ENCODE data around the gene MVP. TPM values are rescaled to one million over a fixed set of nuclear protein-coding genes. Genes with fewer than 3 reads are reported as not detected.

Gene MVP
- total RNA-seq, 1 experiment from 2014 or later: 75.1 TPM

DNA sequence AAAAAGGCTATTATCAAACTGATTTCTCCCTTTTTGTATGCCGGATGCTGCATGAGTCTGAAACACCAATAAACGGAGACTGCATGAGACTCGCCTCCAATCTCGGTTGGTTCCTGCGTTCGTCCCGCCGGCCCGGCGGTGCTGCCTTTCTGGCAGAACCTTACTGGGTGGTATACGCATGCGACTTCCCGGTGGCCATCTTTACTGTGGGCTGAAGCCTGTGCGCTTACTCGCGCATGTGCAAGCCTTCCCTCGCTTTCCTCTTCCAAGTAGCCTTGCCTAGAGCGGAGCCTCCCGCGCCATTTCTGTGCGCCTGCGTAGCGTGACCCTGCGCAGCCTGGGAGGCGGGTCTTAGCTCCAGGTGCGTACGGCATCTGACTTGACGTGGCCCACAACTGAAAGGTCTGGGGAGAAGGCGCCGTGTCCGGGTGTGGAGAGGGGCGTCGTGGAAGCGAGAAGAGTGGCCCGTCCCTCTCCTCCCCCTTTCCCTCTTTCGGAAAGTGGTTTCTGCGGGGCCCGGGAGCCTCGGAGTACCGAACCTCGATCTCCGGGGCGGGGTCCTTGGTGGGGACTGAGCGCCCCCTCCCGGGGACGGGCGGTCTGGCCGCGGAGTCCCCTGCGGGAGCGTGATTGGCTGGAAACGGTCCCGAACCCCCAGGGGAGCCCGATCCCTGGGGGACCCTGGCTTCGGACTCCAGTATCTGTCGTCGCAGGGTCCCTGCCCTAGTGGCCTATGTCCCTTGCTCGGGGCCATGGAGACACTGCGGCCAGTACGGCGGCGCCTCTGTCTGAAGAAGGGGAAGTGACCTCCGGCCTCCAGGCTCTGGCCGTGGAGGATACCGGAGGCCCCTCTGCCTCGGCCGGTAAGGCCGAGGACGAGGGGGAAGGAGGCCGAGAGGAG lies 4.2 kb upstream of the MVP start, which contains the start of gene PAGR1:
PAGR1 (plus strand) TSS at position 360 of the 901 bp plus-strand sequence; CDS start at position 734, 374 bp downstream.
- ChIA-PET RAD21 (ENCODE audit: low non-redundant PET in 1 of 2, low total read pairs in 2 of 2, uncharacterized antibody in 2 of 2, unreplicated experiment in 2 of 2) (interaction anchor here (0.5 to 1.2 kb wide), 7 partner anchors 8 to 579 kb away, joined by 3 to 9 read pairs (median 4); partner anchors contain the start of genes MAZ (in 1 of the 2) and ZNF48 (in 1 of the 2)), POLR2A (interaction anchor here (0.9 to 2.2 kb wide), 9 partner anchors 8 to 205 kb away, joined by 3 to 20 read pairs (median 4); partner anchors contain the start of genes ASPHD1, KIF22, SEZ6L2 and TAOK2), CTCF (interaction anchor here (0.6 to 2.1 kb wide), 20 partner anchors 9 to 216 kb away, joined by 3 to 33 read pairs (median 4); partner anchors contain the start of genes ASPHD1, CDIPT, KIF22 and MAZ)
- H3K9me3 ChIP-seq (ENCODE audit: control insufficient read depth in 1 of 2, insufficient read depth in 1 of 2, low read depth in 1 of 2, low read length in 2 of 2): no peaks in the 10 kb centered on the region
- H3K4me3 ChIP-seq (replicated peaks in 1 of 2; ENCODE audit: low read depth in 1 of 2, low read length in 2 of 2): peak within 1 kb of the TSS; percentile 87 to 98
- H3K79me2 ChIP-seq (ENCODE audit: insufficient read depth, low read length): peaks cover 44% of the 10 kb centered on the region
- intact Hi-C loops (cut with micrococcal nuclease): loop anchor here (2.0 to 5.0 kb wide), 2 partner anchors 46 to 115 kb away; partner anchors contain the start of gene CDIPT
- H3K4me1 ChIP-seq (ENCODE audit: control insufficient read depth in 1 of 2, insufficient read depth in 2 of 2, low read length in 2 of 2): peaks cover 32 to 78% of the 10 kb centered on the region in 2 experiments
- TF ChIP-seq POLR2AphosphoS5 (IDR thresholded peaks at IDR 0.05; ENCODE audit: low read depth, low read length) (peak; percentile 86), YY1 (IDR thresholded peaks at IDR 0.05; ENCODE audit: extremely low read depth, insufficient replicate concordance, low read depth, low read length) (peak; percentile 100), EZH2phosphoT487 (IDR thresholded peaks at IDR 0.05; ENCODE audit: borderline replicate concordance) (no peak), ZFX (IDR thresholded peaks at IDR 0.05) (peak; percentile 70), POLR2A (IDR thresholded peaks at IDR 0.05; ENCODE audit: borderline replicate concordance, extremely low read depth, insufficient read depth, insufficient read length) (peak; percentile 85), SRF (IDR thresholded peaks at IDR 0.05; ENCODE audit: low read depth) (no peak)
- TF ChIP-seq, protein P1, sequence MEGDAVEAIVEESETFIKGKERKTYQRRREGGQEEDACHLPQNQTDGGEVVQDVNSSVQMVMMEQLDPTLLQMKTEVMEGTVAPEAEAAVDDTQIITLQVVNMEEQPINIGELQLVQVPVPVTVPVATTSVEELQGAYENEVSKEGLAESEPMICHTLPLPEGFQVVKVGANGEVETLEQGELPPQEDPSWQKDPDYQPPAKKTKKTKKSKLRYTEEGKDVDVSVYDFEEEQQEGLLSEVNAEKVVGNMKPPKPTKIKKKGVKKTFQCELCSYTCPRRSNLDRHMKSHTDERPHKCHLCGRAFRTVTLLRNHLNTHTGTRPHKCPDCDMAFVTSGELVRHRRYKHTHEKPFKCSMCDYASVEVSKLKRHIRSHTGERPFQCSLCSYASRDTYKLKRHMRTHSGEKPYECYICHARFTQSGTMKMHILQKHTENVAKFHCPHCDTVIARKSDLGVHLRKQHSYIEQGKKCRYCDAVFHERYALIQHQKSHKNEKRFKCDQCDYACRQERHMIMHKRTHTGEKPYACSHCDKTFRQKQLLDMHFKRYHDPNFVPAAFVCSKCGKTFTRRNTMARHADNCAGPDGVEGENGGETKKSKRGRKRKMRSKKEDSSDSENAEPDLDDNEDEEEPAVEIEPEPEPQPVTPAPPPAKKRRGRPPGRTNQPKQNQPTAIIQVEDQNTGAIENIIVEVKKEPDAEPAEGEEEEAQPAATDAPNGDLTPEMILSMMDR (IDR thresholded peaks at IDR 0.05 in 2 of 3, conservative IDR thresholded peaks at IDR 0.05 in 1 of 3; ENCODE audit: borderline replicate concordance in 1 of 3, insufficient read depth in 1 of 3, low read depth in 2 of 3, low read length in 2 of 3): peak in 2 of 3 experiments; percentile 83 to 90; a peak in 4 of 6 replicates
- TF ChIP-seq, protein P2, sequence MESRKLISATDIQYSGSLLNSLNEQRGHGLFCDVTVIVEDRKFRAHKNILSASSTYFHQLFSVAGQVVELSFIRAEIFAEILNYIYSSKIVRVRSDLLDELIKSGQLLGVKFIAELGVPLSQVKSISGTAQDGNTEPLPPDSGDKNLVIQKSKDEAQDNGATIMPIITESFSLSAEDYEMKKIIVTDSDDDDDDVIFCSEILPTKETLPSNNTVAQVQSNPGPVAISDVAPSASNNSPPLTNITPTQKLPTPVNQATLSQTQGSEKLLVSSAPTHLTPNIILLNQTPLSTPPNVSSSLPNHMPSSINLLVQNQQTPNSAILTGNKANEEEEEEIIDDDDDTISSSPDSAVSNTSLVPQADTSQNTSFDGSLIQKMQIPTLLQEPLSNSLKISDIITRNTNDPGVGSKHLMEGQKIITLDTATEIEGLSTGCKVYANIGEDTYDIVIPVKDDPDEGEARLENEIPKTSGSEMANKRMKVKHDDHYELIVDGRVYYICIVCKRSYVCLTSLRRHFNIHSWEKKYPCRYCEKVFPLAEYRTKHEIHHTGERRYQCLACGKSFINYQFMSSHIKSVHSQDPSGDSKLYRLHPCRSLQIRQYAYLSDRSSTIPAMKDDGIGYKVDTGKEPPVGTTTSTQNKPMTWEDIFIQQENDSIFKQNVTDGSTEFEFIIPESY (IDR thresholded peaks at IDR 0.05; ENCODE audit: extremely low read depth, insufficient replicate concordance, low read length): no peak
- TF ChIP-seq, protein P3, sequence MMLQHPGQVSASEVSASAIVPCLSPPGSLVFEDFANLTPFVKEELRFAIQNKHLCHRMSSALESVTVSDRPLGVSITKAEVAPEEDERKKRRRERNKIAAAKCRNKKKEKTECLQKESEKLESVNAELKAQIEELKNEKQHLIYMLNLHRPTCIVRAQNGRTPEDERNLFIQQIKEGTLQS (IDR thresholded peaks at IDR 0.05): no peak
- DNase-seq (ENCODE audit: low read depth, low spot score) (peak; percentile 99), ATAC-seq (peak; percentile 69)
- TSS peak; percentile 48 for BruUV-seq (replicated peaks)
- peak within 1 kb of the TSS; percentile 98 for H3K27ac ChIP-seq (ENCODE audit: low read depth, low read length)
- H3K27me3 ChIP-seq (ENCODE audit: insufficient read depth, low read length): no peaks in the 10 kb centered on the region
- H3K9ac ChIP-seq (ENCODE audit: low read length): peak within 1 kb of the TSS; percentile 97
- peak within 1 kb of the TSS; percentile 78 for H3K4me2 ChIP-seq (ENCODE audit: low read length)
- H2AFZ ChIP-seq (ENCODE audit: low read depth, low read length, poor library complexity, severe bottlenecking): peak within 1 kb of the TSS; percentile 56
- H4K20me1 ChIP-seq (ENCODE audit: insufficient read depth): no peaks in the 10 kb centered on the region; the same call in 1 of the 2 replicates
- no peaks in the 10 kb centered on the region for H3K9me2 ChIP-seq (ENCODE audit: insufficient read depth)
- peaks cover 0 to 8% of the 10 kb centered on the region in 2 experiments; a peak in 2 of 4 replicates for H3K36me3 ChIP-seq (ENCODE audit: control insufficient read depth in 1 of 2, insufficient read depth in 2 of 2, low read length in 2 of 2)

Data from HCT116 (cell line).